ENCODE data around the gene TTC36.

GRCh38 chr11:118547132-118547531, 19.9 kb downstream of the TTC36 start:
- TF ChIP-seq CTCF (IDR thresholded peaks at IDR 0.05), result no peak
- no peak for TF ChIP-seq POLR2A (IDR thresholded peaks at IDR 0.05)
